Lung microvascular endothelial cell (primary cell): Measurements from ENCODE around the gene KIAA0753. TPM values are rescaled to one million over a fixed set of nuclear protein-coding genes. Genes with fewer than 3 reads are reported as not detected.
"Not testable (repeated sequence)": the region's sequence is repeated elsewhere in the genome, so short reads cannot be mapped to it uniquely, and the experiment has no call there.

Experiments used
- DNase-seq, 2 donors: peaks; one replicate each; pipeline versions ENCODE4 v3.0.0 to v3.0.0-alpha.2; 2010; ENCODE audit warnings: low read depth in 2 of 2
- total RNA-seq: library from RNA; depleted of rRNA; stranded (reverse); fragments of >200 nt; gene quantifications from 2 replicates; pipeline ENCODE4 v1.2.1, GENCODE V29; 2014

Gene KIAA0753
- total RNA-seq, 1 donor from 2014 or later: 7.7 TPM

GRCh38 chr17:6597727-6598126, 42.8 kb downstream of the KIAA0753 start:
- DNase-seq: no peak

GRCh38 chr17:6596941-6597340, 43.6 kb downstream of the KIAA0753 start:
- DNase-seq: no peak

- no peak for DNase-seq
These were observed 44.0 kb downstream of the KIAA0753 start for GRCh38 chr17:6596511-6596910.

GRCh38 chr17:6596081-6596480, 44.4 kb downstream of the KIAA0753 start:
- DNase-seq: no peak

GRCh38 chr17:6593371-6593770, 47.1 kb downstream of the KIAA0753 start:
- DNase-seq: not testable (repeated sequence)

- DNase-seq: no peak
These were observed 48.3 kb downstream of the KIAA0753 start for GRCh38 chr17:6592173-6592572.

- DNase-seq: no peak
These were observed 48.8 kb downstream of the KIAA0753 start for GRCh38 chr17:6591599-6592158.

GRCh38 chr17:6589266-6589946, 51.1 kb downstream of the KIAA0753 start:
- DNase-seq: no peak

- DNase-seq: no peak
These were observed 52.3 kb downstream of the KIAA0753 start for GRCh38 chr17:6588165-6588564.

- DNase-seq: no peak
These were observed 53.2 kb downstream of the KIAA0753 start for GRCh38 chr17:6587310-6587709.

- no peak for DNase-seq
These were observed 57.1 kb downstream of the KIAA0753 start for GRCh38 chr17:6583411-6583810.

GRCh38 chr17:6580625-6581024, 59.9 kb downstream of the KIAA0753 start:
- no peak for DNase-seq

- no peak for DNase-seq
These were observed 62.0 kb downstream of the KIAA0753 start for GRCh38 chr17:6578491-6578890.

- DNase-seq: no peak
These were observed 62.7 kb downstream of the KIAA0753 start for GRCh38 chr17:6577686-6578263.

GRCh38 chr17:6576038-6576785, 64.3 kb downstream of the KIAA0753 start:
- DNase-seq: no peak

GRCh38 chr17:6575596-6575988, 64.9 kb downstream of the KIAA0753 start:
- DNase-seq: no peak

- DNase-seq: peak; percentile 41 to 70
These were observed 65.6 kb downstream of the KIAA0753 start for GRCh38 chr17:6574687-6575595.

- no peak for DNase-seq
These were observed 66.4 kb downstream of the KIAA0753 start for GRCh38 chr17:6573982-6574686.

- DNase-seq: not testable (repeated sequence)
These were observed 67.0 kb downstream of the KIAA0753 start for GRCh38 chr17:6573495-6573894.

- no peak for DNase-seq
These were observed 67.5 kb downstream of the KIAA0753 start for GRCh38 chr17:6572972-6573370.

GRCh38 chr17:6571452-6571781, 69.1 kb downstream of the KIAA0753 start:
- DNase-seq: no peak
